ENCODE data around the gene DLG3.

GRCh38 chrX:70485466-70485865 is 40.8 kb downstream of the DLG3 start:
- no peak for TF ChIP-seq CTCF (IDR thresholded peaks at IDR 0.05; ENCODE audit: low read depth, low read length)
- TF ChIP-seq EZH2phosphoT487 (IDR thresholded peaks at IDR 0.05; ENCODE audit: low read depth): no peak

Measured in OCI-LY3 (cell line).